Left lobe of liver (tissue), 2 donors: ENCODE measurements around the gene MEFV. TPM values are rescaled to one million over a fixed set of nuclear protein-coding genes. Genes with fewer than 3 reads are reported as not detected.
"Not testable (repeated sequence)": the region's sequence is repeated elsewhere in the genome, so short reads cannot be mapped to it uniquely, and the experiment has no call there.

ENCODE experiments used
- ATAC-seq: fragments of 200-7000 bp; cut with Tn5 transposase; one replicate; pipeline ENCODE4 v1.9.1; 2020; ENCODE audit warnings: mild to moderate bottlenecking, moderate library complexity
- DNase-seq: peaks from one replicate; pipeline ENCODE4 v3.0.0-alpha.2; 2020; ENCODE audit warnings: low spot score
- total RNA-seq: library from RNA; stranded (reverse); gene quantifications from one replicate; pipeline ENCODE4 v1.2.1, GENCODE V29; 2021
- donor health status: DM: no; HTN: no; CAD: no; lungs with moderate emphysema.
- donor health status: DM: no; HTN: yes; CAD: no.

MEFV gene
- total RNA-seq, 1 donor from 2014 or later = 0.88 TPM

- no peak for DNase-seq
- no peak for ATAC-seq
Observed at GRCh38 chr16:3220839-3221238, 35.6 kb downstream of the MEFV start.

GRCh38 chr16:3216263-3216640 is 40.2 kb downstream of the MEFV start:
- no peak for ATAC-seq

GRCh38 chr16:3215601-3216262 is 40.7 kb downstream of the MEFV start:
- ATAC-seq = no peak
- no peak for DNase-seq

More at GRCh38 chr16:3216263-3216640, 40.2 kb downstream of the MEFV start:
- no peak for DNase-seq

- no peak for ATAC-seq
- no peak for DNase-seq
Observed at GRCh38 chr16:3214904-3215600, 41.4 kb downstream of the MEFV start.

- DNase-seq (no peak), ATAC-seq (no peak)
Observed at GRCh38 chr16:3212567-3212966, 43.9 kb downstream of the MEFV start.

- DNase-seq (no peak), ATAC-seq (no peak)
Observed at GRCh38 chr16:3212006-3212405, 44.4 kb downstream of the MEFV start.

- DNase-seq (no peak), ATAC-seq (no peak)
Observed at GRCh38 chr16:3207086-3207953, 49.1 kb downstream of the MEFV start.

- not testable (repeated sequence) for ATAC-seq, DNase-seq
Observed at GRCh38 chr16:3205939-3206338, 50.5 kb downstream of the MEFV start.

GRCh38 chr16:3202903-3203539 is 53.4 kb downstream of the MEFV start:
- no peak for DNase-seq
- ATAC-seq = no peak

GRCh38 chr16:3198334-3199072 is 57.9 kb downstream of the MEFV start:
- ATAC-seq = peak; percentile 42

GRCh38 chr16:3197694-3198333 is 58.6 kb downstream of the MEFV start:
- not testable (repeated sequence) for DNase-seq, ATAC-seq

More at GRCh38 chr16:3198334-3199072, 57.9 kb downstream of the MEFV start:
- DNase-seq = no peak

GRCh38 chr16:3195975-3196374 is 60.5 kb downstream of the MEFV start:
- ATAC-seq (no peak), DNase-seq (no peak)

- DNase-seq (no peak), ATAC-seq (no peak)
Observed at GRCh38 chr16:3194792-3195191, 61.6 kb downstream of the MEFV start.

GRCh38 chr16:3193221-3194212 is 62.9 kb downstream of the MEFV start:
- DNase-seq (no peak), ATAC-seq (no peak)

GRCh38 chr16:3192476-3193019 is 63.9 kb downstream of the MEFV start:
- ATAC-seq = no peak

More at GRCh38 chr16:3192476-3193019, 63.9 kb downstream of the MEFV start:
- DNase-seq = no peak
